NT2/D1 (cell line): Measurements from ENCODE around the gene MAP3K3.
A peak's percentile ranks its signal among the peaks of the same experiment; 100 is the strongest.
"Not testable (repeated sequence)": the region's sequence is repeated elsewhere in the genome, so short reads cannot be mapped to it uniquely, and the experiment has no call there.

ENCODE experiments used
- DNase-seq: peaks from one replicate; pipeline ENCODE4 v3.0.0-alpha.2; 2011; ENCODE audit warnings: low read depth, low spot score
- H3K27me3 ChIP-seq: 2 replicates; pipeline ENCODE4 v1.6.0; 2011; ENCODE audit warnings: mild to moderate bottlenecking; ENCODE audit not compliant: insufficient read length, insufficient read depth
- H3K36me3 ChIP-seq: 2 replicates; pipeline ENCODE4 v1.6.1; 2011; ENCODE audit warnings: mild to moderate bottlenecking, low read length, mixed read lengths; ENCODE audit not compliant: insufficient read depth, insufficient read length
- H3K4me1 ChIP-seq: 2 replicates; pipeline ENCODE4 v1.5.1; 2011; ENCODE audit not compliant: insufficient read depth, insufficient read length
- H3K4me3 ChIP-seq: 2 replicates; pipeline ENCODE4 v1.5.1; 2011; ENCODE audit warnings: low read depth; ENCODE audit not compliant: insufficient read length
- H3K9ac ChIP-seq: 2 replicates; pipeline ENCODE4 v1.6.0; 2011; ENCODE audit warnings: low read depth; ENCODE audit not compliant: insufficient read length
- H3K9me3 ChIP-seq: 2 replicates; pipeline ENCODE4 v1.5.1; 2011; ENCODE audit warnings: mild to moderate bottlenecking, low read length; ENCODE audit not compliant: insufficient read depth
- SUZ12 ChIP-seq: IDR thresholded peaks from 2 replicates; pipeline ENCODE4 v1.6.1; 2011; ENCODE audit not compliant: insufficient read length, insufficient read depth; ENCODE audit errors: extremely low read depth
- YY1 ChIP-seq: IDR thresholded peaks from 2 replicates; pipeline ENCODE4 v1.6.1; 2011; ENCODE audit not compliant: insufficient read length, insufficient read depth
- ZNF274 ChIP-seq: IDR thresholded peaks from 2 replicates; pipeline ENCODE4 v1.6.1; 2011; ENCODE audit warnings: mild to moderate bottlenecking, low read depth, low read length

The MAP3K3 gene

GRCh38 chr17:63714550-63715277 is 92.5 kb downstream of the MAP3K3 start:
- no peaks in the 10 kb centered on the region for H3K27me3 ChIP-seq
- H3K4me3 ChIP-seq: no peak overlapping the region
- TF ChIP-seq YY1: no peak
- TF ChIP-seq ZNF274: no peak
- no peak for TF ChIP-seq SUZ12
- H3K4me1 ChIP-seq: no peaks in the 10 kb centered on the region
- no peak for DNase-seq
- no peaks in the 10 kb centered on the region for H3K9me3 ChIP-seq
- H3K36me3 ChIP-seq: peaks cover 50% of the 10 kb centered on the region
- H3K9ac ChIP-seq: no peak overlapping the region

- no peak for TF ChIP-seq YY1
- TF ChIP-seq ZNF274: no peak
- no peak for TF ChIP-seq SUZ12
- DNase-seq: no peak
- H3K27me3 ChIP-seq: no peaks in the 10 kb centered on the region
- no peaks in the 10 kb centered on the region for H3K4me1 ChIP-seq
- H3K4me3 ChIP-seq: no peak overlapping the region
- no peak overlapping the region for H3K9ac ChIP-seq
- H3K36me3 ChIP-seq: peaks cover 39% of the 10 kb centered on the region
- no peaks in the 10 kb centered on the region for H3K9me3 ChIP-seq
Observed at GRCh38 chr17:63716426-63716825, 94.2 kb downstream of the MAP3K3 start.

GRCh38 chr17:63718988-63719387 is 96.8 kb downstream of the MAP3K3 start:
- Histone ChIP-seq H3K9me3 (no peaks in the 10 kb centered on the region), H3K36me3 (peaks cover 28% of the 10 kb centered on the region), H3K9ac (no peak overlapping the region), H3K4me3 (no peak overlapping the region), H3K4me1 (no peaks in the 10 kb centered on the region), H3K27me3 (no peaks in the 10 kb centered on the region)
- TF ChIP-seq YY1: no peak
- no peak for TF ChIP-seq SUZ12
- no peak for TF ChIP-seq ZNF274
- no peak for DNase-seq

GRCh38 chr17:63720194-63720593 is 98.0 kb downstream of the MAP3K3 start:
- H3K4me3 ChIP-seq, H3K27me3 ChIP-seq, H3K4me1 ChIP-seq, DNase-seq, H3K9me3 ChIP-seq, H3K9ac ChIP-seq: not testable (repeated sequence)
- peaks cover 18% of the 10 kb centered on the region for H3K36me3 ChIP-seq

- no peaks in the 10 kb centered on the region for H3K4me1 ChIP-seq
- no peak for TF ChIP-seq ZNF274
- no peak for TF ChIP-seq YY1
- TF ChIP-seq SUZ12: no peak
- H3K36me3 ChIP-seq: peaks cover 20% of the 10 kb centered on the region
- H3K27me3 ChIP-seq: no peaks in the 10 kb centered on the region
- no peaks in the 10 kb centered on the region for H3K9me3 ChIP-seq
- DNase-seq: no peak
- no peak overlapping the region for H3K9ac ChIP-seq
- no peak overlapping the region for H3K4me3 ChIP-seq
Observed at GRCh38 chr17:63722403-63722802, 100.2 kb downstream of the MAP3K3 start.

GRCh38 chr17:63735691-63736090 is 113.5 kb downstream of the MAP3K3 start:
- Histone ChIP-seq H3K4me1 (no peaks in the 10 kb centered on the region), H3K36me3 (peaks cover 9% of the 10 kb centered on the region), H3K9ac (no peak overlapping the region), H3K4me3 (no peak overlapping the region), H3K27me3 (no peaks in the 10 kb centered on the region), H3K9me3 (no peaks in the 10 kb centered on the region)
- no peak for DNase-seq
- TF ChIP-seq YY1 (no peak), SUZ12 (no peak), ZNF274 (no peak)

GRCh38 chr17:63740464-63741142 is 118.4 kb downstream of the MAP3K3 start:
- TF ChIP-seq ZNF274: no peak
- no peak for TF ChIP-seq SUZ12
- no peak for TF ChIP-seq YY1
- H3K4me1 ChIP-seq: no peaks in the 10 kb centered on the region
- H3K9ac ChIP-seq: peak overlapping the region; percentile 97
- H3K36me3 ChIP-seq: peaks cover 10% of the 10 kb centered on the region
- no peaks in the 10 kb centered on the region for H3K9me3 ChIP-seq
- DNase-seq: no peak
- no peaks in the 10 kb centered on the region for H3K27me3 ChIP-seq
- peak overlapping the region; percentile 92 for H3K4me3 ChIP-seq
